ENCODE measurements around the gene SLC25A34. TPM values are rescaled to one million over a fixed set of nuclear protein-coding genes. Genes with fewer than 3 reads are reported as not detected.
A peak's percentile ranks its signal among the peaks of the same experiment; 100 is the strongest.

SLC25A34 gene
- polyA plus RNA-seq (2013, experiment 1 of 2), result 0.33 TPM
- 0.32 TPM for polyA plus RNA-seq (2013, experiment 2 of 2)

- Histone ChIP-seq H3K18ac (ENCODE audit: low read length) (peak within 1 kb of the TSS; percentile 76), H3K9me3 (replicated peaks in 1 of 2; ENCODE audit: control insufficient read depth in 2 of 2, insufficient read depth in 1 of 2, low read depth in 1 of 2, low read length in 2 of 2) (no peaks in the 10 kb centered on the region), H2BK15ac (ENCODE audit: low read length) (no peak within 1 kb of the TSS), H3K9ac (ENCODE audit: low read depth, low read length, poor library complexity) (peak within 1 kb of the TSS; percentile 63), H3K4me3 (ENCODE audit: low read length in 2 of 2) (peak within 1 kb of the TSS in 1 of 2 donors; percentile 0), H3K4ac (ENCODE audit: low read length) (no peak within 1 kb of the TSS), H3K23ac (ENCODE audit: low read depth, low read length, poor library complexity) (peak within 1 kb of the TSS; percentile 95), H4K91ac (ENCODE audit: low read depth, low read length, poor library complexity) (no peak within 1 kb of the TSS), H2AFZ (ENCODE audit: low read length) (no peak within 1 kb of the TSS), H2AK5ac (ENCODE audit: low read depth, low read length) (peak within 1 kb of the TSS; percentile 68), H2BK12ac (ENCODE audit: low read length) (no peak within 1 kb of the TSS), H3K4me1 (ENCODE audit: control insufficient read depth in 2 of 2, insufficient read depth in 1 of 2, low read depth in 1 of 2, low read length in 2 of 2) (peaks cover 2 to 7% of the 10 kb centered on the region in 2 donors), H2BK120ac (ENCODE audit: low read depth, low read length) (no peak within 1 kb of the TSS), H3K27ac (replicated peaks; ENCODE audit: low read length) (no peak within 1 kb of the TSS), H3K79me1 (ENCODE audit: low read depth, low read length) (peaks cover 7% of the 10 kb centered on the region), H3K36me3 (replicated peaks in 1 of 2; ENCODE audit: control insufficient read depth in 2 of 2, insufficient read depth in 2 of 2, low read length in 2 of 2) (peaks cover 26 to 42% of the 10 kb centered on the region in 2 donors), H3K14ac (ENCODE audit: low read length) (peak within 1 kb of the TSS; percentile 97), H3K27me3 (ENCODE audit: control insufficient read depth in 3 of 3, insufficient read depth in 3 of 3, low read depth in 1 of 3, low read length in 3 of 3) (no peaks in the 10 kb centered on the region), H2BK5ac (ENCODE audit: low read length) (peak within 1 kb of the TSS; percentile 87), H4K8ac (ENCODE audit: low read depth, low read length) (no peak within 1 kb of the TSS), H3K4me2 (ENCODE audit: insufficient read depth, low read length, poor library complexity, severe bottlenecking) (no peak within 1 kb of the TSS)
- no peak for DNase-seq (ENCODE audit: low spot score)
- WGBS, 2 donors (ENCODE audit: extremely low coverage in 2 of 2, insufficient read length in 2 of 2, insufficient replicate concordance in 1 of 2), result no CpG with 5 or more reads among the region's 35 CpGs
These were observed at the start of gene SLC25A34 for GRCh38 chr1:15736038-15736891. Gene SLC25A34 (plus strand): TSS chr1:15736258. CDS start chr1:15736486, 228 bp downstream.

DNA sequence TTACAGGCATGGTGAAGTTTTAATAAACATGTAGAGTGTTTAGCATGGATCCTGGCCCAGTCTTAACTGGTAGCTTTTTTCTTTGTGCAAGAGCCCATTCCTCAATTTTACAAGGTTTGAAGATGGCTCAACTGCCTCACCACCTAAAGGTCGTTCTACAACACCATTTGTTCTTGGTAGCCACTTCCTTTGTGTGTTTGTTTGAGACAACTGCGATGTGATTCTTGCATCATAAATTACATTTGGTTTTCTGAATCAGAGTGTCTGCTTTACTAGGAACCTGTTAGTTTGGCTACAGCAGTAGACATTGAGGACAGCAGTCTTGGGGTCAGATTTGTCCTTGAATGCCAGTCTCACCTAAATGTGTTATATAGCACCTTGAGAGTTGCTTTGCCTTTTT is 48.6 kb upstream of the SLC25A34 start:
- Histone ChIP-seq H3K79me1 (ENCODE audit: low read depth, low read length) (peaks cover 4% of the 10 kb centered on the region), H3K18ac (ENCODE audit: low read length) (no peak overlapping the region), H3K9ac (ENCODE audit: low read depth, low read length, poor library complexity) (no peak overlapping the region), H3K4me3 (ENCODE audit: low read length in 2 of 2) (no peak overlapping the region), H4K91ac (ENCODE audit: low read depth, low read length, poor library complexity) (no peak overlapping the region), H3K9me3 (replicated peaks in 1 of 2; ENCODE audit: control insufficient read depth in 2 of 2, insufficient read depth in 1 of 2, low read depth in 1 of 2, low read length in 2 of 2) (peaks cover 0 to 2% of the 10 kb centered on the region in 2 donors), H3K4ac (ENCODE audit: low read length) (no peak overlapping the region), H3K23ac (ENCODE audit: low read depth, low read length, poor library complexity) (no peak overlapping the region), H3K4me1 (ENCODE audit: control insufficient read depth in 2 of 2, insufficient read depth in 1 of 2, low read depth in 1 of 2, low read length in 2 of 2) (peaks cover 3 to 8% of the 10 kb centered on the region in 2 donors), H2AFZ (ENCODE audit: low read length) (no peak overlapping the region), H3K4me2 (ENCODE audit: insufficient read depth, low read length, poor library complexity, severe bottlenecking) (no peak overlapping the region), H2BK15ac (ENCODE audit: low read length) (no peak overlapping the region), H2BK120ac (ENCODE audit: low read depth, low read length) (no peak overlapping the region), H3K36me3 (replicated peaks in 1 of 2; ENCODE audit: control insufficient read depth in 2 of 2, insufficient read depth in 2 of 2, low read length in 2 of 2) (peaks cover 3 to 10% of the 10 kb centered on the region in 2 donors), H3K27ac (replicated peaks; ENCODE audit: low read length) (no peak overlapping the region), H2BK12ac (ENCODE audit: low read length) (no peak overlapping the region), H3K14ac (ENCODE audit: low read length) (no peak overlapping the region), H4K8ac (ENCODE audit: low read depth, low read length) (no peak overlapping the region), H2AK5ac (ENCODE audit: low read depth, low read length) (no peak overlapping the region), H3K27me3 (ENCODE audit: control insufficient read depth in 3 of 3, insufficient read depth in 3 of 3, low read depth in 1 of 3, low read length in 3 of 3) (no peaks in the 10 kb centered on the region), H2BK5ac (ENCODE audit: low read length) (no peak overlapping the region)
- no CpG with 5 or more reads among the region's 2 CpGs for WGBS, 2 donors (ENCODE audit: extremely low coverage in 2 of 2, insufficient read length in 2 of 2, insufficient replicate concordance in 1 of 2)
- DNase-seq (ENCODE audit: low spot score), result no peak

DNA sequence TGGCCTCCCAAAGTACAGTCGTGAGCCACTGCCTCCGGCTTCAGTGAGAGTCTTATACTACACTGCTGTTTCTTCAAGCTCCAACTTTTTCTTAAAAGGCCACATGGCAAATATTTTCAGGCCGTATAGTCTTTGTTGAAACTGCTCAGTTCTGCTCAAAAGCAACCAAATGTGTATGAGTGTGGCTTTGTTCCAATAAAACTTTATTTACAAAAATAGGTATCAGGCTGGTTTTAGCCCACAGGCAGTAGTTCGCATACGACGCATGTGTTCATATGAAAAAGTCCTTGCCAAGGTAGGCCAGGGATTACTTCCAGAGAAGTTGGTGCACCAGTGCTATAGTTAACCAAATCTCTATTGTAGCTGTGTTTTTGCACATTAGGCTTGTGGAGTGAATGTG is 45.7 kb upstream of the SLC25A34 start:
- no peak overlapping the region for H3K4me3 ChIP-seq (ENCODE audit: low read length in 2 of 2)
- no peak overlapping the region for H3K4ac ChIP-seq (ENCODE audit: low read length)
- no peak overlapping the region for H2BK12ac ChIP-seq (ENCODE audit: low read length)
- H3K14ac ChIP-seq (ENCODE audit: low read length), result no peak overlapping the region
- H3K9me3 ChIP-seq (replicated peaks in 1 of 2; ENCODE audit: control insufficient read depth in 2 of 2, insufficient read depth in 1 of 2, low read depth in 1 of 2, low read length in 2 of 2), result peaks cover 0 to 2% of the 10 kb centered on the region in 2 donors
- no peaks in the 10 kb centered on the region for H3K27me3 ChIP-seq (ENCODE audit: control insufficient read depth in 3 of 3, insufficient read depth in 3 of 3, low read depth in 1 of 3, low read length in 3 of 3)
- H3K36me3 ChIP-seq (replicated peaks in 1 of 2; ENCODE audit: control insufficient read depth in 2 of 2, insufficient read depth in 2 of 2, low read length in 2 of 2), result peaks cover 3 to 10% of the 10 kb centered on the region in 2 donors
- no peak overlapping the region for H3K9ac ChIP-seq (ENCODE audit: low read depth, low read length, poor library complexity)
- no peak overlapping the region for H3K27ac ChIP-seq (replicated peaks; ENCODE audit: low read length)
- H4K8ac ChIP-seq (ENCODE audit: low read depth, low read length), result no peak overlapping the region
- no peak overlapping the region for H3K18ac ChIP-seq (ENCODE audit: low read length)
- no peak overlapping the region for H4K91ac ChIP-seq (ENCODE audit: low read depth, low read length, poor library complexity)
- no peak overlapping the region for H2BK15ac ChIP-seq (ENCODE audit: low read length)
- H3K4me1 ChIP-seq (ENCODE audit: control insufficient read depth in 2 of 2, insufficient read depth in 1 of 2, low read depth in 1 of 2, low read length in 2 of 2), result no peaks in the 10 kb centered on the region
- no peak overlapping the region for H3K4me2 ChIP-seq (ENCODE audit: insufficient read depth, low read length, poor library complexity, severe bottlenecking)
- no peak overlapping the region for H3K23ac ChIP-seq (ENCODE audit: low read depth, low read length, poor library complexity)
- H2AK5ac ChIP-seq (ENCODE audit: low read depth, low read length), result no peak overlapping the region
- no peak overlapping the region for H2AFZ ChIP-seq (ENCODE audit: low read length)
- DNase-seq (ENCODE audit: low spot score), result no peak
- peaks cover 7% of the 10 kb centered on the region for H3K79me1 ChIP-seq (ENCODE audit: low read depth, low read length)
- H2BK120ac ChIP-seq (ENCODE audit: low read depth, low read length), result no peak overlapping the region
- H2BK5ac ChIP-seq (ENCODE audit: low read length), result no peak overlapping the region
- no CpG with 5 or more reads among the region's 6 CpGs for WGBS, 2 donors (ENCODE audit: extremely low coverage in 2 of 2, insufficient read length in 2 of 2, insufficient replicate concordance in 1 of 2)

- Histone ChIP-seq H3K9ac (ENCODE audit: low read depth, low read length, poor library complexity) (no peak overlapping the region), H2AK5ac (ENCODE audit: low read depth, low read length) (no peak overlapping the region), H2BK5ac (ENCODE audit: low read length) (no peak overlapping the region), H4K8ac (ENCODE audit: low read depth, low read length) (no peak overlapping the region), H3K18ac (ENCODE audit: low read length) (no peak overlapping the region), H3K4me1 (ENCODE audit: control insufficient read depth in 2 of 2, insufficient read depth in 1 of 2, low read depth in 1 of 2, low read length in 2 of 2) (no peaks in the 10 kb centered on the region), H3K23ac (ENCODE audit: low read depth, low read length, poor library complexity) (no peak overlapping the region), H3K4ac (ENCODE audit: low read length) (no peak overlapping the region), H2BK120ac (ENCODE audit: low read depth, low read length) (no peak overlapping the region), H2BK15ac (ENCODE audit: low read length) (no peak overlapping the region), H3K14ac (ENCODE audit: low read length) (no peak overlapping the region), H3K4me2 (ENCODE audit: insufficient read depth, low read length, poor library complexity, severe bottlenecking) (no peak overlapping the region), H3K79me1 (ENCODE audit: low read depth, low read length) (peaks cover 7% of the 10 kb centered on the region), H4K91ac (ENCODE audit: low read depth, low read length, poor library complexity) (no peak overlapping the region), H3K27ac (replicated peaks; ENCODE audit: low read length) (no peak overlapping the region), H3K27me3 (ENCODE audit: control insufficient read depth in 3 of 3, insufficient read depth in 3 of 3, low read depth in 1 of 3, low read length in 3 of 3) (no peaks in the 10 kb centered on the region), H3K36me3 (replicated peaks in 1 of 2; ENCODE audit: control insufficient read depth in 2 of 2, insufficient read depth in 2 of 2, low read length in 2 of 2) (peaks cover 3 to 10% of the 10 kb centered on the region in 2 donors), H2AFZ (ENCODE audit: low read length) (no peak overlapping the region), H2BK12ac (ENCODE audit: low read length) (no peak overlapping the region), H3K9me3 (replicated peaks in 1 of 2; ENCODE audit: control insufficient read depth in 2 of 2, insufficient read depth in 1 of 2, low read depth in 1 of 2, low read length in 2 of 2) (peaks cover 0 to 2% of the 10 kb centered on the region in 2 donors), H3K4me3 (ENCODE audit: low read length in 2 of 2) (no peak overlapping the region)
- no CpG with 5 or more reads among the region's 11 CpGs for WGBS, 2 donors (ENCODE audit: extremely low coverage in 2 of 2, insufficient read length in 2 of 2, insufficient replicate concordance in 1 of 2)
- DNase-seq (ENCODE audit: low spot score), result no peak
These were observed 44.5 kb upstream of the SLC25A34 start for GRCh38 chr1:15691434-15692032.
